Heart left ventricle (tissue), 16 donors: ENCODE results near the gene COL23A1. TPM values are rescaled to one million over a fixed set of nuclear protein-coding genes. Genes with fewer than 3 reads are reported as not detected.

Experiments
- ATAC-seq, 4 donors: fragments of 200-7000 bp; cut with Tn5 transposase; one replicate each; pipeline ENCODE4 v1.9.1; 2020 to 2022; ENCODE audit warnings: moderate library complexity in 4 of 4, mild to moderate bottlenecking in 3 of 4, moderate number of reproducible peaks in 1 of 4
- DNase-seq, 5 donors: peaks; one replicate each; pipeline ENCODE4 v3.0.0-alpha.2; 2020
- H3K27ac ChIP-seq, 12 donors: fragments of 200-600 bp; sonication (generic) in 4 of 12; one replicate each; pipeline versions ENCODE4 v1.5.0 to v1.8.0; 2016 to 2022; ENCODE audit warnings: mild to moderate bottlenecking in 2 of 12
- H3K27me3 ChIP-seq, 9 donors: fragments of 200-600 bp; sonication (generic) in 2 of 9; one replicate each; pipeline versions ENCODE4 v1.5.1 to v1.8.0; 2016 to 2022; ENCODE audit warnings: mild to moderate bottlenecking in 3 of 9
- H3K36me3 ChIP-seq, 9 donors: fragments of 200-600 bp; sonication (generic) in 2 of 9; one replicate each; pipeline versions ENCODE4 v1.5.0 to v1.8.0; 2018 to 2022; ENCODE audit warnings: mild to moderate bottlenecking in 2 of 9
- H3K4me1 ChIP-seq, 12 donors: fragments of 200-600 bp; sonication (generic) in 4 of 12; one replicate each; pipeline versions ENCODE4 v1.5.0 to v1.8.0; 2016 to 2022; ENCODE audit warnings: mild to moderate bottlenecking in 3 of 12
- H3K4me3 ChIP-seq, 12 donors: fragments of 200-600 bp; sonication (generic) in 4 of 12; one replicate each; pipeline versions ENCODE4 v1.5.0 to v1.8.0; 2017 to 2022; ENCODE audit warnings: mild to moderate bottlenecking in 9 of 12, moderate library complexity in 4 of 12
- H3K9me3 ChIP-seq, 12 donors: fragments of 200-600 bp; sonication (generic) in 4 of 12; one replicate each; pipeline versions ENCODE4 v1.5.0 to v1.8.0; 2016 to 2022; ENCODE audit warnings: mild to moderate bottlenecking in 1 of 12
- CTCF ChIP-seq, 12 donors: fragments of 200-600 bp; sonication (generic) in 4 of 12; IDR thresholded peaks; one replicate each; pipeline versions ENCODE4 v1.5.0 to v1.8.0; 2018 to 2022; ENCODE audit warnings: antibody characterized with exemption in 12 of 12, mild to moderate bottlenecking in 5 of 12
- POLR2A ChIP-seq, 2 donors: fragments of 450-650 bp; IDR thresholded peaks; one replicate each; pipeline ENCODE4 v1.6.1; 2017; ENCODE audit warnings: antibody characterized with exemption in 2 of 2, mild to moderate bottlenecking in 2 of 2, moderate library complexity in 2 of 2
- WGBS, 4 donors: extraction: QIAGEN DNeasy Blood & Tissue Kit in 2 of 4; methylation state at CpG; one replicate each; pipeline versions ENCODE4 v1.1.5 to v1.1.7; 2013 to 2018; 5-methylcytosine and 5-hydroxymethylcytosine counted together
- intact Hi-C, 10 donors: fragments of 100-400 bp; cut with DNase I; formaldehyde crosslinking; loops; one replicate each; pipeline versions ENCODE4 v1.11.1 to v1.14.2; 2022
- polyA plus RNA-seq, 2 donors: library from polyadenylated mRNA; stranded (reverse); fragments of 200-250 nt; gene quantifications; one replicate each; pipeline ENCODE4 v1.2.3, GENCODE V29; 2013
- total RNA-seq, 9 donors: library from RNA; depleted of rRNA in 2 of 9; stranded (reverse); fragments of >200 nt in 2 of 9; fragmentation: NEBNext Ultra II Directional in 3 of 9; extraction: Animal tissue kit (Norgen Biotek cat#: 25700) in 3 of 9; gene quantifications; one replicate each; pipeline versions ENCODE4 v1.1.0 to v1.2.4, GENCODE V29; 2016 to 2023
- donor health status: ischemic (EF 13 %, LVEDD 7.1; RV severe dilation, severe dysfunction).
- donor health status: healthy with polysubstance abuse.
- donor health status: DM: no; HTN: yes; CAD: no.
- donor health status: DM: no; HTN: no; CAD: no.
- donor health status: ischemic (EF 25% LVEDD 6.9; RV normal size, moderate dysfunction).
- donor health status: ischemic (EF 25% LVEDD 5.7; RV mildly dilated, moderate dysfunction).
- donor health status: healthy.
- donor health status: DM: yes; HTN: yes; CAD: no.
- donor health status: ischemic (EF 35%, LVEDD 5.7; RV mildly dilated, moderate dysfunction).
- donor health status: nonischemic (EF 11% LVEDD 7.7; RV severe dilation, severe dysfunction).
- donor health status: DM: yes; HTN: yes; CAD: no.
- donor health status: PGD.
- donor health status: ischemic (EF 29% LVEDD 5.4; RV normal size, mild dysfunction).
- donor health status: nonischemic (EF 23%, LVEDD 6.1; RV moderate dilation, normal function).

Gene COL23A1
- total and polyA plus RNA-seq, 11 donors: 6.0 to 33.0 (median 18.8) TPM

- ATAC-seq (no peak), DNase-seq (no peak)
- no peak overlapping the region for H3K4me3 ChIP-seq
- H3K9me3 ChIP-seq: no peaks in the 10 kb centered on the region
- TF ChIP-seq CTCF (IDR thresholded peaks at IDR 0.05) (no peak), POLR2A (IDR thresholded peaks at IDR 0.05) (no peak)
- WGBS, 4 donors: 72 to 84% (median 76%) methylated on average over 6 of the region's 6 CpGs
- no peaks in the 10 kb centered on the region for H3K4me1 ChIP-seq
- H3K27ac ChIP-seq: no peak overlapping the region
- peaks cover 0 to 5% (median 0%) of the 10 kb centered on the region in 9 donors for H3K27me3 ChIP-seq
- intact Hi-C loops: no loop called here
- H3K36me3 ChIP-seq: no peaks in the 10 kb centered on the region
Observed at GRCh38 chr5:178416919-178417318, 173.3 kb downstream of the COL23A1 start.

- no peaks in the 10 kb centered on the region for H3K36me3 ChIP-seq
Observed at GRCh38 chr5:178416206-178416882, 173.8 kb downstream of the COL23A1 start.

GRCh38 chr5:178415353-178415752, 174.8 kb downstream of the COL23A1 start:
- intact Hi-C loops: no loop called here
- 62 to 80% (median 79%) methylated on average over 16 to 17 of the region's 17 CpGs for WGBS, 4 donors
- DNase-seq (no peak), ATAC-seq (peak in 2 of 4 donors; percentile 18 to 37)
- H3K4me1 ChIP-seq: no peaks in the 10 kb centered on the region
- H3K36me3 ChIP-seq: no peaks in the 10 kb centered on the region
- no peak overlapping the region for H3K27ac ChIP-seq
- H3K27me3 ChIP-seq: peaks cover 0 to 5% (median 0%) of the 10 kb centered on the region in 9 donors
- H3K4me3 ChIP-seq: no peak overlapping the region
- TF ChIP-seq POLR2A (IDR thresholded peaks at IDR 0.05): no peak
- TF ChIP-seq CTCF (IDR thresholded peaks at IDR 0.05): no peak
- peaks cover 0 to 1% (median 0%) of the 10 kb centered on the region in 12 donors for H3K9me3 ChIP-seq

More at GRCh38 chr5:178416206-178416882, 173.8 kb downstream of the COL23A1 start:
- no peaks in the 10 kb centered on the region for H3K9me3 ChIP-seq
- 84 to 93% (median 90%) methylated on average over 12 of the region's 12 CpGs for WGBS, 4 donors
- H3K27ac ChIP-seq: no peak overlapping the region
- H3K27me3 ChIP-seq: peaks cover 0 to 5% (median 0%) of the 10 kb centered on the region in 9 donors
- no peaks in the 10 kb centered on the region for H3K4me1 ChIP-seq
- intact Hi-C loops: no loop called here
- DNase-seq (no peak), ATAC-seq (no peak)
- TF ChIP-seq CTCF (IDR thresholded peaks at IDR 0.05): no peak
- TF ChIP-seq POLR2A (IDR thresholded peaks at IDR 0.05): no peak
- no peak overlapping the region for H3K4me3 ChIP-seq

DNA sequence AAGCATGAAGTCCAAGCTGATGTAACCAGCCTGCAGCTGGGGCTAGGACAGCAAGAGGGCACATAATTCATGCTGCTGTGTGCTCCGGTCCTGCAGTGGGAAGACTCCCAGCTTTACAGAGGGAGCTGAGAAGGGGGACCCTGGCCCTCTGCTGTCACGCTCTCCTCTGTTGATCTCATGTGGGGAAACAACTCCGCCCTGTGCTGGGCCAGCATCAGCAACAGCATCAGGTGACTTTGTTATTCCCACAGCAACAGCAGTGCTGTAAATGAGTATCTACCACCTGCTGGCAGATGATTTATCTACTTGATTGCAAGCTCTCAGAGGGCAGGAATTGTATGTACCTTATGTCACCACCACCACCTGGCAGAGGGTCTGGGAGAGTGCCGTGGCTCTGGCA, 176.2 kb downstream of the COL23A1 start:
- Histone ChIP-seq H3K27ac (no peak overlapping the region), H3K9me3 (peaks cover 0 to 5% (median 0%) of the 10 kb centered on the region in 12 donors), H3K4me3 (no peak overlapping the region), H3K36me3 (no peaks in the 10 kb centered on the region), H3K27me3 (peaks cover 0 to 5% (median 0%) of the 10 kb centered on the region in 9 donors), H3K4me1 (no peaks in the 10 kb centered on the region)
- intact Hi-C loops: no loop called here
- no peak for DNase-seq
- TF ChIP-seq CTCF (IDR thresholded peaks at IDR 0.05): no peak
- no peak for TF ChIP-seq POLR2A (IDR thresholded peaks at IDR 0.05)
- WGBS, 4 donors: 51 to 68% (median 61%) methylated on average over 4 of the region's 4 CpGs
- ATAC-seq: peak in 1 of 4 donors; percentile 34
